GM21528 (cell line): ENCODE results near the gene PYGB.

ENCODE experiments used
- ATAC-seq: cut with Tn5 transposase; IDR thresholded peaks from one replicate; pipeline ENCODE4 v1.9.1; 2021; ENCODE audit warnings: mild to moderate bottlenecking, moderate library complexity; ENCODE audit not compliant: unreplicated experiment, low FRiP score

PYGB gene

DNA sequence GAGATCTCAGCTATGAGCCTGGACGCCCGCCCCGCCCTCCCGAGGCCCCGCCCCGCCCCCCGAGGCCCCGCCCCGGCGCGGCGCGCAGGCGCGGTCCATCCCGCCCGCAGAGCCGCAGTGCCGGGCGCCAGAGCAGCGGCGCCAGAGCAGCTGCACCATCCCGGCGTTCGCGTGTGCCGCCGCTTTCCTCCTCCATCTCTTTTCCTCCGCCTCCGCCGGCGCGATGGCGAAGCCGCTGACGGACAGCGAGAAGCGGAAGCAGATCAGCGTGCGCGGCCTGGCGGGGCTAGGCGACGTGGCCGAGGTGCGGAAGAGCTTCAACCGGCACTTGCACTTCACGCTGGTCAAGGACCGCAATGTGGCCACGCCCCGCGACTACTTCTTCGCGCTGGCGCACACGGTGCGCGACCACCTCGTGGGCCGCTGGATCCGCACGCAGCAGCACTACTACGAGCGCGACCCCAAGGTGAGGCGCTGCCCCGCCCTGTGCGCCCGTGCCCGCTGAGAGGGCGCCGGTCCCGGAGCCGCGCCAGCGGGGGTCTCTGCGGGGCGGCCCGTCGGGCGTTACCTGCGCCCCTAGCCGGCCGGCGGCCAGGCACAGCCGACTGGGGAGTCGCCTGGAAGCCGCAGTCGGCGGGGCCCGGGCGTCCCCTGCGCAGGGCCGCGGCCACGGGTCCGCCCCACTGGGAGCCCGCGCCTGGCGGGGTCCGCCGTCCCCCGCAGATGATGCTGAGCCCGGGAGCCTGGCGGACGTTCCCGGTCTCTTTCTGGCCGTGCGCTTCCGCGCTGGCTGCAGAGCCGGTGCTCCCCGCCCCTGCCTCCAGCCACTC, at the start of gene PYGB:
Gene PYGB, plus strand, starts transcription at position 130 of the 830 bp plus-strand sequence. Its CDS starts 94 bp downstream, at position 224.
- peak; percentile 72 for ATAC-seq

GRCh38 chr20:25198663-25199383, 49.1 kb upstream of the PYGB start:
- ATAC-seq = no peak

DNA sequence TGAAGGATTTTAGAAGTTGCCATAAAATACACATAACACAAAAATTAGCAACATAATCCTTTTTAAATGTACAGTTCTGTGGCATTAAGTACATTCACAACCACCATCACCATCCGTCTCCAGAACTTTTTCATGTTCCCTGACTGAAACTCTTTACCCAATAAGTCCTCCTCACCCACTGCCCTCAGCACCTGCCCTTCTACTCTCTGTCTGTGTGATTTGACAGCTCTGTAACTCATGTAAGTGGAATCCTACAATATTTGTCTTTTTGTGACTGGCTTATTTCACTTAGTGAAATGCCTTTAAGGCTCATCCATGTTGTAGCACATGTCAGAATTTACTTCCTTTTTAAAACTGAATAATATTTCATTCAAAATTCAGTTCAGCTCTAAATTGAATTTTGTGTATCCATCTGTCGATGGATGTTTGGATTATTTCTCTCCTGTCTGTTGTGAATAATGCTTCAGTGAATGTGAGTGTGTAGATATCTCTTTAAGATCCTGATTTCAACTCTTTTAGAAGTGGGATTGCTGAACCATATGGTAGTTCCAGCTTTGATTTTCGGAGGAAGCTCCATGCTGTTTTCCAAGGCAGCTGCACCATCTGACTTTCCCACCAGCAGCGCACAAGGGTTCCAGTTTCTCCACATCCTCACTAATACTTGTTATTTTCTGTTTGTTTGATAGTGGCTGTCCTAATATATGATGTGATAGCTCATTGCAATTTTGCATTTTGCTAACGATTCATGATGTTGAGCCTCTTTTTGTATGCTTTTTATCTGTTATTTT, 48.2 kb upstream of the PYGB start:
- no peak for ATAC-seq

- no peak for ATAC-seq
Measured at GRCh38 chr20:25203089-25203488, 44.8 kb upstream of the PYGB start.

GRCh38 chr20:25203871-25204320, 44.0 kb upstream of the PYGB start:
- no peak for ATAC-seq

DNA sequence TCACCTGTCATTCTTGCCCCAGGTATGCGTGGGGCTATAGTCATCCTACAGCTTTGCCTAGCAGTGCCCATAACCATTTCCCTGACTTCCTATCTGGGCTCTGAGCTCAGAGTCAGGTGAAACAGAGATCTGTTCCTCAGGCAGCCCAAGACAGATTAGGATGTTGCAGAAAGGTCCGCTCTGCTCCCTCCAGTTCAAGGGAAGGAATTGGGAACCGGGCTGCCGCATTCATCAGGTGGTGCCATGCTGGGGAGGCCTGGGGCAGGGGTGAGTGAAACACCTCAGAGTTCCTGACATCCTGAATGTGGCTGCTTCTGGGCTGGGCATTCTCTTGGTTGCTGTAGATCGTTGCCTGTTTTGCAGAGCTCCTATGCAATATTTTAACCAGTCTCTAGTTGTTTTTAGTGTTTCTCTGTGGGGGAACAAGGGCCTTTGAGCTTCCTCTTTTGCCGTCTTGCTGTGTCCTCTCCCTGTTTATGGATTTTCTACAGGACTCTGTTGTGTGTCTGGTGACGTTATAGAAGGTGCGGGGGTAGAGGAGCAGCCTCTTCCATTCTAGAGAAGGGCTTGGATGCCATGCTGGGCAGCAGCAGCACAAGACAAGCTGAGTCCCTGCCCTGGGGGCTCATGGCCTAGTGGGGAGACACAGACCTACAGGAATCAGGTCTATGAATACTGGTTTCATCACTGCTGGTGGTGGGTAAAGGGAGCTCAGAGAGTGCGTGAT, 43.2 kb upstream of the PYGB start:
- ATAC-seq = no peak

DNA sequence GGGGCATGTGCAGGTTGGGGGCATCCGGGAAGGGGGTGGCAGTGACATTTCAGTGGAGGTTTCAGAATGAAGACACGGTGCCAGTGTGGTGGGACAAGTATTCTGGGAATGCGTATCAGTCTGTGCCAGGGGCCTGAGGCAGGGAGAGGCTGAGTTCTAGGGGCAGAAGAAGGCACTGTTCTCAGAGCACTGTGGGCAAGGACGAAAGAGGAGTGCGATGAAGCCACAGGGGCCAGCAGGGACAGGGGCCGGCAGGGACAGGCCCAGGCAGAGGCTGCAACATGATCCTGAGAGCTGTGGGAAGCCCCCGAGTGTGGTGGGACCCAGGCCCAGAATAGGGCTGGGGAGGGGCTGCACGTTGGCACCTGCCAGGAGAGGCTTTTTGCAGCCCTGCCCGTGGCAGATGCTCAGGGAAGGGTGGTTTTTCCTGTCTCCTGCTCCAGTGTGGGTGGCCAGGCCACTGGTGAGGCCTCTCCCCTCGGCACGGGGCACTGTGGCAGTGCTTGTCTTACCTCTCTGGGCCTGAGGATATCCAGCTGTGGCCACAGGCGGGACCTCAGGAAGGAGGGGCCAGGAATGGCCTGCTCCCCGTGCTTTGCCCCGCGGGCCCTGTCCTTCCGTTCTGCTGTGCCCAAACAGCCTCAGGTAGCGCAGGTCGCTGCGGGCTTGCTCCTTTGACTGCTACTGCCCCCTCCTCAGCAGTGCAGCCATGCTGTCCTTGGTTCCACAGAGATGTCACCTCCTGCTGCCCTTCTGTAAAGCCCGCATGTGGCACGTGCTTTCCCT, 42.4 kb upstream of the PYGB start:
- ATAC-seq = no peak

- ATAC-seq = no peak
Measured at GRCh38 chr20:25206063-25206403, 41.9 kb upstream of the PYGB start.

DNA sequence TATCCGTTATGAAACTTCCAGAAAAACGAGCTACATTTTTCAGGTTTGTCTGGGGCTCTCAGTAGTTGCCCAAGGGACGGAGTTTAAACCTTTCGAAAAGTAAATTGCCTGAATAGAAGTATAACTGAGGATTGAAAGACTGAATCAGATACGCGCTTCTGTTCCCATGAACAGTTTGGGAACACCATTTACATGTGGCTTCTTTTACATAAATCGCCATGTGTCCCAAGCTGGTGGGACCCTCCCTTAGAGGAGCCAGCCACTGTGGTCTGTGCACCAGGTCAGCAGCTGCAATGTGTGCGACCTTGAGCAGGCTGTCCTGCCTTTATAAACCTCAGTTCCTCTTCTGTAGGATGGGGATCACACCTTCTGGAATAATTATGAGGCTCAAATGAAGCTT, 41.3 kb upstream of the PYGB start:
- no peak for ATAC-seq

DNA sequence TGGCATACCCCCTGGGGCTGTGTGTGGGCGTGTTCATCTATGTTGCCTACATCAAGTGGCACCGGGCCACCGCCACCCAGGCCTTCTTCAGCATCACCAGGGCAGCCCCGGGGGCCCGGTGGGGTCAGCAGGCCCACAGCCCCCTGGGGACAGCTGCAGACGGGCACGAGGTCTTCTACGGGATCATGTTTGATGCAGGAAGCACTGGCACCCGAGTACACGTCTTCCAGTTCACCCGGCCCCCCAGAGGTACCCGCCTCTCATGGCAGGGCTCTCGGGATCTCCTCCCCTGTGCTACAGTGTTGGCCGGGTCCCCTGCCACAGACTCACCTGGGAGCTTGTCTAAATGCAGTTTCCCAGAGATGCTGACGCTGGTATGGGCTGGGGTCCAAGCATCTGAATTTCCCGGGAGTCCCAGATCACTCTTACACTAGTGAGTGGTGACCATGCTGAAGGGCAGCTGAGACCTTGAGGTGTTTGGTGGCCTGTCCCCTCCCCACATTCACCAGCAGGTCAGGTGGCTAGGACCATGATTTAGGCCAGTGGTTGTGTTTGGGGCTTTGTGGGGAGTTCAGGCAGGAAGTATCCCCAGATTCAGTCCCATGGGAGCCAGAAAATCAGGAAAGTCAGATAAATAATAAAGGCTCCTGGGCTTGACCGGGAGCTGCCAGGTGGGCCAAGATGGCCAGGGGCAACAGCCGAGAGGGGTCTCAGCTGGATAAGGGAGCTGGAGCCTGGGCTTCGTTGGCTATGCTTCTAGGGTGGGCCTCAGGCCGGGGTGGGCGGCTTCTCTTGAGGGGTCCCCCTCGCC, 40.5 kb upstream of the PYGB start:
- no peak for ATAC-seq

DNA sequence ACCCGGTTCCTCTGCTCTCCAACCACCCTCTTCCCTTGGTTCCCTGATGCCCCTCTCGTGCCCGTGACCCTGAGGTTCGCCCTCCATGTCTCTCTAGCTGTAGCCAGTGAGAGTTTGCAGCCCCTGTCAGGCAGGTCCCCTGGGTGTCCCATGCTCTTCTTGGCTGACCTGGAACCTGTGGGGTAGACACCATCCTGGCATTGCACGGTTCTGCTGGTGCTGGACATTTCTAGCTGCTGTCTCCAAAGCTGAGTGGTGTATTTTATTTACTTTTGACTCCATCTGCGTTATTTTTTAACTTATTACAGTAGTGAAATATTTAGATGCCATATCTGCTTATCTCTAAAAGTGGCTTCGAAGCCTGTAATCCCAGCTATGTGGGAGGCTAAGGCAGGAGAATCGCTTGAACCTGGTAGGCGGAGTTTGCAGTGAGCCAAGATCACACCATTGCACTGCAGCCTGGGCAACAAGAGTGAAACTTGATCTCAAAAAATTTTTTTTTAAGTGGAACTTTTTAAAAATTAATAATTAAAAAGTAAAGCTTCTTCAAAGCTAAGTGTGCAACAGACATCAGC, 39.8 kb upstream of the PYGB start:
- no peak for ATAC-seq

DNA sequence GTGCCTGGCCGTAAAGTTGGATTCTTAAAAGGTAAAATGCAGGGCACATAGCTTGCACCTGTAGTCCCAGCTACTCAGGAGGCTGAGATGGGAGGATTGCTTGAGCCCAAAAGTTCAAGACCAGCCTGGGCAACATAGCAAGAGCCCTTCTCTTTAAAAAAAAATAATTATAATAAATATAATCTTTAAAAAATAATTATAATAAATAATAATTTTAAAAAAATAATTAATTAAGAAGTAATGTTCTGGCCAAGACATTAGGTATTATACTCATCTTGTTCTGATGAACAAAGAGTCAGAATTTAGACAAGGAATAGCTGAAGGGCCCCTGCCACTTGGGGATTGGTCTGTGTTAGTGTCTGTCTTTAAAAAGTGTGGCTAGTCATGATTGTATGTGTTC, 38.5 kb upstream of the PYGB start:
- no peak for ATAC-seq

GRCh38 chr20:25209911-25210310, 38.0 kb upstream of the PYGB start:
- ATAC-seq = no peak

GRCh38 chr20:25211273-25211672, 36.6 kb upstream of the PYGB start:
- no peak for ATAC-seq

GRCh38 chr20:25212242-25212641, 35.6 kb upstream of the PYGB start:
- ATAC-seq = no peak

DNA sequence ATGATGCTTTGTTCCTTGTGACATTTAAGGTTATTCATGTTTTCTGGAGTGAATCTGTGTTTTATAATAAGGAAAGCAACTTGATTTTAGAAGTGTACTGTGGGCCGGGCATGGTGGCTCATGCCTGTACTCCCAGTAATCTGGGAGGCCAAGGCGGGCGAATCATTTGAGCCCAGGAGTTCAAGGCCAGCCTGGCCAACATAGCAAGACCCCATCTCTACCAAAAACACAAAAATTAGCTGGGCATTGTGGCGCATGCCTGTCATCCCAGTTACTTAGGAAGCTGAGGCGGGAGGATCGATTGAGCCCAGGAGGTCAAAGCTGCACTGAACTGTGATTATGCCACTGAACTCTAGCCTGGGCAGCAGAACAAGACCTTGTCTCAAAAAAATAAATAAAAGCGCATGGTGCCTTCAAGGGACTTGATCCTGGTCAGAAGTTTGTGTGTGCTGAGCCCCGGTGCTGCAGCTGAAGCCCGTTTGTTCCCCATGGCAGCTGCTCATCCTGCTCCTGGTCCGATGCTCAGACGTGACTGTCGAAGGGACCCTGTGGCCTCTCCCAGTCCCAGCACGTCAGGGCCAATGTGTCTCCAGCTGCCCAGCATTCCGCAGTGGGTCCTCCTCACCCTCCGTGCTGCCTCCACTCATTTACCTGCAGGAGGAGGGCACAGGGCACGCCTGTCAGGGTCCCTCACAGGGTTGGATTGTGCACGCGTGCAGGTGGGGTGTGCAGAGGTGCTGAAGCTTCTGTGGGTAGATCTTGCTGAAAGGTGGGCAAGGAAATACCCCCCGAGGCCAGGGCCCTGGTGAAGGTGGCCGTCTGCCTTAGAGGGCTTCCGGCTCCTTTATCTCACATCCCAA, 34.1 kb upstream of the PYGB start:
- no peak for ATAC-seq

DNA sequence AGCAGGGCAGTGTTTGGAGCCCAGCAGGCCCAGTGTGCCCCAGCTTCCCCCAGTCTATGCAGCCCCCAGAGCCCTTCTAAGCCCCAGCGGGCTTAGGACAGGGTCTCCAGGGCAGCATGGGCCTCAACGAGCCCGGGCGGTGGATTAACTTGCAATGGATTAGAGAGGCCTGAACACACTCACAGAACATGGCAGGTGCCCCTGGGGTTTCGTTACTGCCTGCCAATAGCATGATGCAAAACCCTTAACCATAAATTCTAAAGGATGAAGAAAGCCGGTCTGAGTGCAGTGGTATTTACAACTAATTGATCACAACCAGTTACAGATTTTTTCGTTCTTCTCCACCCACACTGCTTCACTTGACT, 33.5 kb upstream of the PYGB start:
- ATAC-seq = no peak

DNA sequence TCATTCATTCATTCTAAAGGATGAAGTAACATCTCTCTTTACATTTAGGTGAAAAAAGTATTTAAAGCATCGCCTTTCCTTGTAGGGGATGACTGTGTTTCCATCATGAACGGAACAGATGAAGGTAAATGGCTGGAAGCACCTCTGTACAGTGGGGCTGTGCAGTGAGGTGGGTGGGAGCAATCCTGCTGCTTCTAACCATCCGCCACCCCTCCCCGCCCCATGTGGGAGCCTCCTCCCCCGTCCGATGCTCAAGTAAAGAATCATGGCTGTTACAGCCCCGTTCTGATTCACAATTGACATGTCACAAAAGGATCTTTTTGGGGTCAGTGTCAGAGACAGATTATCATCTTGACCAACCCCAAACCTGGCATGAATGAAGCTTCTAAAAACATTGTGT, 33.1 kb upstream of the PYGB start:
- ATAC-seq = no peak
